ENCODE results near the gene ZNF93. TPM values are rescaled to one million over a fixed set of nuclear protein-coding genes. Genes with fewer than 3 reads are reported as not detected.

ZNF93 gene
- polyA plus RNA-seq, 1 of the 3 experiments (the other 2 are of a cell fraction): 4.3 TPM

Other genes starting within 250 kb of the ZNF93 start
- 49.6 and 67.9 TPM in 2 replicates for gene ATP13A1, start 237.3 kb upstream of the ZNF93 start, polyA plus RNA-seq (2012; rRNA removed)
- gene ZNF101, start 232.1 kb upstream of the ZNF93 start, polyA plus RNA-seq (2012; rRNA removed): 2.4 and 3.8 TPM in 2 replicates
- gene ZNF14, start 167.8 kb upstream of the ZNF93 start, polyA plus RNA-seq (2012; rRNA removed): 1.1 and 1.7 TPM in 2 replicates
- gene ZNF506, start 79.2 kb upstream of the ZNF93 start, polyA plus RNA-seq (2012; rRNA removed): 4.1 and 7.3 TPM in 2 replicates
- gene ZNF253, start 35.1 kb upstream of the ZNF93 start, polyA plus RNA-seq (2012; rRNA removed): 0.79 and 0.81 TPM in 2 replicates
- 1.7 and 2.5 TPM in 2 replicates for gene ZNF682, start 138.6 kb downstream of the ZNF93 start, polyA plus RNA-seq (2012; rRNA removed)
- gene ZNF90, start 177.1 kb downstream of the ZNF93 start, polyA plus RNA-seq (2012; rRNA removed): 1.4 and 1.5 TPM in 2 replicates